Endothelial cell (in vitro differentiated cells): ENCODE results near the gene CMIP. TPM values are rescaled to one million over a fixed set of nuclear protein-coding genes. Genes with fewer than 3 reads are reported as not detected.
A peak's percentile ranks its signal among the peaks of the same experiment; 100 is the strongest.

ENCODE experiments used
- DNase-seq: peaks from one replicate; pipeline ENCODE4 v3.0.0; 2021; ENCODE audit warnings: low spot score
- H3K27ac Mint-ChIP-seq: one replicate; pipeline ENCODE4 v1.8.0; 2021; ENCODE audit warnings: mixed read lengths, inconsistent platforms; ENCODE audit not compliant: unreplicated experiment
- H3K27me3 Mint-ChIP-seq: one replicate; pipeline ENCODE4 v1.8.0; 2021; ENCODE audit warnings: mild to moderate bottlenecking, moderate library complexity, mixed read lengths, inconsistent platforms; ENCODE audit not compliant: unreplicated experiment
- H3K36me3 Mint-ChIP-seq: one replicate; pipeline ENCODE4 v1.8.0; 2021; ENCODE audit warnings: mild to moderate bottlenecking, low read depth, mixed read lengths, inconsistent platforms; ENCODE audit not compliant: unreplicated experiment
- H3K4me1 Mint-ChIP-seq: one replicate; pipeline ENCODE4 v1.8.0; 2021; ENCODE audit warnings: mild to moderate bottlenecking, mixed read lengths, inconsistent platforms; ENCODE audit not compliant: unreplicated experiment
- H3K4me3 Mint-ChIP-seq: one replicate; pipeline ENCODE4 v1.8.0; 2021; ENCODE audit warnings: mild to moderate bottlenecking, mixed read lengths, inconsistent platforms; ENCODE audit not compliant: unreplicated experiment
- H3K9me3 Mint-ChIP-seq: one replicate; pipeline ENCODE4 v1.8.0; 2021; ENCODE audit warnings: mixed read lengths, inconsistent platforms; ENCODE audit not compliant: unreplicated experiment
- total RNA-seq: library from RNA; stranded (reverse); fragmentation: NEBNext Ultra II Directional; extraction: Animal tissue kit (Norgen Biotek cat#: 25700); gene quantifications from one replicate; pipeline ENCODE4 v1.2.1, GENCODE V29; 2021; ENCODE audit not compliant: unreplicated experiment
- TF ChIP-seq, protein P1 (sequence below): fragments of 200-600 bp; sonication (generic); IDR thresholded peaks from one replicate; pipeline ENCODE4 v1.5.0; 2021; ENCODE audit warnings: antibody characterized with exemption; ENCODE audit not compliant: unreplicated experiment

CMIP gene
- total RNA-seq, 1 donor from 2014 or later = 98.9 TPM

DNA sequence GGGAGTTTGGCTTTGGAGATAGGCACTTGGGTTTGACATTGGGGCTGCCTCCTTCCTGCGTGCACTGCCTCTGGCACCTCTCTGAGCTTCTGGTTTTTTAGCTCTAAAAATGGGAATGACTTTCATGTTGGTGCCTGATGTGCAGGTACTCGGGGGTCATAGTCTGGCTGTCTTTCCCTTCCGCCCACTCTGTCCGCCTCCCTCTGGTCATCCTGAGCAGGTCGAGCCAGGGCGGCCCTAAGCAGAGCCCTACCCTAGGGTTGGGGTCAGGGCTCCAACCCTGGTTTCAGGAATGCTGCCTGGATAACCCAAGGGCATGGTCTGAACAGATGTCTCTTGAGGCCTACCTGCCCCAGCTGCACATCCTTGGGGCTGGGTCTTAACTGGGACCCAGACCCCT, 64.8 kb downstream of the CMIP start:
- Mint-ChIP-seq H3K27ac (no peak overlapping the region), H3K4me1 (peaks cover 51% of the 10 kb centered on the region), H3K27me3 (peaks cover 4% of the 10 kb centered on the region), H3K9me3 (no peaks in the 10 kb centered on the region), H3K4me3 (no peak overlapping the region), H3K36me3 (peaks cover 15% of the 10 kb centered on the region)
- TF ChIP-seq, protein P1, sequence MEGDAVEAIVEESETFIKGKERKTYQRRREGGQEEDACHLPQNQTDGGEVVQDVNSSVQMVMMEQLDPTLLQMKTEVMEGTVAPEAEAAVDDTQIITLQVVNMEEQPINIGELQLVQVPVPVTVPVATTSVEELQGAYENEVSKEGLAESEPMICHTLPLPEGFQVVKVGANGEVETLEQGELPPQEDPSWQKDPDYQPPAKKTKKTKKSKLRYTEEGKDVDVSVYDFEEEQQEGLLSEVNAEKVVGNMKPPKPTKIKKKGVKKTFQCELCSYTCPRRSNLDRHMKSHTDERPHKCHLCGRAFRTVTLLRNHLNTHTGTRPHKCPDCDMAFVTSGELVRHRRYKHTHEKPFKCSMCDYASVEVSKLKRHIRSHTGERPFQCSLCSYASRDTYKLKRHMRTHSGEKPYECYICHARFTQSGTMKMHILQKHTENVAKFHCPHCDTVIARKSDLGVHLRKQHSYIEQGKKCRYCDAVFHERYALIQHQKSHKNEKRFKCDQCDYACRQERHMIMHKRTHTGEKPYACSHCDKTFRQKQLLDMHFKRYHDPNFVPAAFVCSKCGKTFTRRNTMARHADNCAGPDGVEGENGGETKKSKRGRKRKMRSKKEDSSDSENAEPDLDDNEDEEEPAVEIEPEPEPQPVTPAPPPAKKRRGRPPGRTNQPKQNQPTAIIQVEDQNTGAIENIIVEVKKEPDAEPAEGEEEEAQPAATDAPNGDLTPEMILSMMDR = no peak
- DNase-seq = no peak

DNA sequence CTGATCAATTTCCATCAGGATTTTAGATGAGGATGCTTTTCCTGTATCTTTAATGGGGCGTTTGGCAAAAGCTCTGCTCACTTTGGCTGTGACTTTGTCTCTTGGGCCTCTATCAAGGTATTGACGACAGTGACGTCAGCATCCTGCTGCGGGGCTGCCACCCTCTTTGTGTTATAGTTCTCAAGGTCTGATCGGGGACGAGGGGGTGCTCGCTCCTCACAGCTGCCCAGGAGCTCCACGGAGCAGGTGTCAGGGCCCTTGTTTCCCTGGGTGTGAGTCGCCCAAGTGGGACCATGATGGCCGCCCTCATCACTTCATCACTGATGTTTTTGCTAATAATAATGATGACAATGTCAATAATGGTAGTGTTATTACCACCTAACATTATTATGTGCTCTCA, 65.4 kb downstream of the CMIP start:
- H3K9me3 Mint-ChIP-seq = no peaks in the 10 kb centered on the region
- H3K4me3 Mint-ChIP-seq = no peak overlapping the region
- DNase-seq = no peak
- peaks cover 55% of the 10 kb centered on the region for H3K4me1 Mint-ChIP-seq
- H3K27me3 Mint-ChIP-seq = peaks cover 4% of the 10 kb centered on the region
- H3K27ac Mint-ChIP-seq = no peak overlapping the region
- H3K36me3 Mint-ChIP-seq = peaks cover 15% of the 10 kb centered on the region
- TF ChIP-seq, protein P1 = no peak

DNA sequence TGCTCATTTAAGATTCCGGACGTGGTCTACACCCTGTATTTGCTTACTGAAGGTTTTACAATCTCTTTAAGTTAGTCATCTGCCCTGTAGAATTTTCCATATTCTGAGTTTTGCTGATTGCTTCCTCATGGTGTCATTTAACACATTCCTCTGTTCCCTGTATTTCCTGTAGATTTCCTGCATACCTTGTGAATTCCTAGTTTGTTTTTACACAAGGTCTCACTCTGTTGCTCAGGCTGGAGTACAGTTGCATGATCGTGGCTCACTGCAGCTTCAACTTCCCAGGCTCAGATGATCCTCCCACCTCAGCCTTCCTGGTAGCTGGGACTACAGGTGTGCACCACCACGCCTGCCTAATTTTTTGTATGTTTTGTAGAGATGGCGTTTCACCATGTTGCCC, 66.8 kb downstream of the CMIP start:
- Mint-ChIP-seq H3K27me3 (peaks cover 9% of the 10 kb centered on the region), H3K36me3 (peaks cover 21% of the 10 kb centered on the region), H3K9me3 (no peaks in the 10 kb centered on the region), H3K4me3 (peak overlapping the region; percentile 14), H3K4me1 (peaks cover 57% of the 10 kb centered on the region), H3K27ac (peak overlapping the region; percentile 61)
- TF ChIP-seq, protein P1 = no peak
- no peak for DNase-seq

DNA sequence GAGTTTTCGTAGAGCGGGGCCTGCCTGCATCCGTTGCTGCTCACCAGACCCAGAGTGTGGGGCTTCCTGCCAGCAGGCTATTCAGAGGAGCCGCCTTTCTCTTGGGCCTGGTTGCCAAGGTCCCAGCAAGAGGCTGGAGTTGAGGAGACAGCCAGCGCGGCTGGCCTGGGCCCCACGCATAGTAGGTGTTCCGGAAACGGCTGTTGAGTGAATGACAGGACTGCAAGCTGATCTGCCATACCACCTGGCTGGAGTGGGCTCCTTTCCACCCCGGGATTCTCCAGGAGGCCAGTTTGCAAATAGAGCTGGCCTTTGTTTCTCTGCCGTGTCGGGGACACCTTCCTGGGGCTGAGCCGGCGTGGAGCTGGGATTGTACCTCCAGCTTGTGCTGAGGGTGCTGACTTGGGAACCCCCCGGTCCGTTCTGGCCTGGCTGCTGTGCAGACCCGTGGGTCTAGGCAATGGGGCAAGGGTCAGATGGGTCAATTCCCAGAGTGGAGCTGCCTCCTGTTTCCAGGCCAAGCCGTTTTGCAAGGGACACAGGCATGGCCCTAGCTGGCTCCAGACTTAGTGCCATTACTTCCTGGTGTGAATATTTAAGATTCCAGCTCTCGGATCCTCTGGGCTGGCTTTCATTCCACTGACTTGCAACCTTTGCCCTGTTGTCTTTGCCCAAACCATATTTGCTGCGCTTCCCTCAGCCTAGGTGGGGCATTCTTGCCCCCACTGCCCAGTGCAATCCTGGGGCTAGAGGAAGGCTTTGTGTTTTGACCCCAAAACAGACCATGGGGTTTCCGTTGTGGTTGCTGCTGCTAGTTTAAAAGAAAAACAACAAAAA, 68.8 kb downstream of the CMIP start:
- Mint-ChIP-seq H3K4me1 (peaks cover 54% of the 10 kb centered on the region), H3K9me3 (no peaks in the 10 kb centered on the region), H3K27ac (peak overlapping the region; percentile 88), H3K4me3 (peak overlapping the region; percentile 53), H3K36me3 (peaks cover 24% of the 10 kb centered on the region), H3K27me3 (peaks cover 14% of the 10 kb centered on the region)
- DNase-seq = no peak
- TF ChIP-seq, protein P1 = no peak

DNA sequence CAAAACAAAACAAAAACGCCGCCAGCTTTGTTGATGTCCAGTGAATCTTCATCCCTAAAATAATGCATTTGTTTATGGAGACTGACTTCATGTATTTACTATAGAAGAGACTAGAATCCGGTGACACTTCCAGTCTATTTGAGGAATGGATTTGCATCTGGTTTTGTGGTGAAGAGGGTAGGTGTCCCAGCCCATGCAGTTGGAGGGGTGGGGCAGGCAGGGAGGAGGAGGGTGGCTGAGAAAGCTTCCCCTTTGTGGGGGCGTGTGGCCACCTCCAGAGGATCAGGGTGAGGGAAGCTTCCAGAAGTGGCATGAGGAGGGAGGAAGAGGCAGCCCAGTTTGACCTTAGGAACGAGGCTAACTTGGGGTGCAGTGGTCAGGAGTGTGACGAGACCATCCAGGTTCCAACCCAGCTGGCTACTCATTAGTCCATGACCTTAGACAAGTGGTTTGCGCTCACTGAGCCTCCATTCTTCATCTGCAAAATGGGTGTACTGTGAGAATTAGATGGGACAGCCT, 69.5 kb downstream of the CMIP start:
- H3K4me3 Mint-ChIP-seq = peak overlapping the region; percentile 53
- H3K27ac Mint-ChIP-seq = peak overlapping the region; percentile 88
- no peaks in the 10 kb centered on the region for H3K9me3 Mint-ChIP-seq
- peaks cover 16% of the 10 kb centered on the region for H3K27me3 Mint-ChIP-seq
- TF ChIP-seq, protein P1 = no peak
- H3K36me3 Mint-ChIP-seq = peaks cover 24% of the 10 kb centered on the region
- DNase-seq = no peak
- peaks cover 50% of the 10 kb centered on the region for H3K4me1 Mint-ChIP-seq
